ENCODE data around the gene LIPI.

Gene LIPI

GRCh38 chr21:14223365-14223764 is 12.6 kb upstream of the LIPI start:
- no peak for ATAC-seq
- TF ChIP-seq BACH2 (CRISPR knock-in tag; IDR thresholded peaks at IDR 0.05; ENCODE audit: borderline replicate concordance) (no peak), CSRNP3 (CRISPR knock-in tag; IDR thresholded peaks at IDR 0.05) (no peak), ARNTL (CRISPR knock-in tag; IDR thresholded peaks at IDR 0.05; ENCODE audit: borderline replicate concordance, low read depth) (no peak), RARB (CRISPR knock-in tag; IDR thresholded peaks at IDR 0.05) (no peak), PPARA (CRISPR knock-in tag; IDR thresholded peaks at IDR 0.05; ENCODE audit: borderline replicate concordance) (no peak), CREB5 (CRISPR knock-in tag; IDR thresholded peaks at IDR 0.05; ENCODE audit: low read depth) (no peak), TSHZ2 (CRISPR knock-in tag; IDR thresholded peaks at IDR 0.05) (no peak)

- TF ChIP-seq SNAI2 (CRISPR knock-in tag; IDR thresholded peaks at IDR 0.05) (no peak), ESRRG (CRISPR knock-in tag; IDR thresholded peaks at IDR 0.05) (no peak), ZFP30 (CRISPR knock-in tag; IDR thresholded peaks at IDR 0.05) (no peak), BACH2 (CRISPR knock-in tag; IDR thresholded peaks at IDR 0.05; ENCODE audit: borderline replicate concordance) (no peak), TOX (CRISPR knock-in tag; IDR thresholded peaks at IDR 0.05; ENCODE audit: borderline replicate concordance) (no peak), TCF4 (CRISPR knock-in tag; IDR thresholded peaks at IDR 0.05; ENCODE audit: borderline replicate concordance) (no peak), ISL1 (CRISPR knock-in tag; IDR thresholded peaks at IDR 0.05) (no peak), PPARA (CRISPR knock-in tag; IDR thresholded peaks at IDR 0.05; ENCODE audit: borderline replicate concordance) (no peak), ZNF565 (CRISPR knock-in tag; conservative IDR thresholded peaks at IDR 0.05; ENCODE audit: low read depth) (no peak), ZC3H10 (CRISPR knock-in tag; IDR thresholded peaks at IDR 0.05) (no peak), ZNF70 (CRISPR knock-in tag; IDR thresholded peaks at IDR 0.05) (no peak), OSR1 (CRISPR knock-in tag; IDR thresholded peaks at IDR 0.05) (no peak), ZFP3 (CRISPR knock-in tag; IDR thresholded peaks at IDR 0.05) (no peak), ZNF8 (CRISPR knock-in tag; IDR thresholded peaks at IDR 0.05) (no peak), GLIS3 (CRISPR knock-in tag; IDR thresholded peaks at IDR 0.05) (no peak), CSDC2 (CRISPR knock-in tag; IDR thresholded peaks at IDR 0.05) (no peak)
- ATAC-seq: peak; percentile 97
Observed at GRCh38 chr21:14215971-14216641, 5.4 kb upstream of the LIPI start, which contains the start of gene RBM11. TSS of gene RBM11 (plus strand) at chr21:14216157. CDS start at chr21:14216187, 30 bp downstream.

GRCh38 chr21:14213164-14213563 is 2.4 kb upstream of the LIPI start:
- ATAC-seq: no peak
- no peak for TF ChIP-seq ISL1 (CRISPR knock-in tag; IDR thresholded peaks at IDR 0.05)
- TF ChIP-seq SNAI2 (CRISPR knock-in tag; IDR thresholded peaks at IDR 0.05): no peak
- no peak for TF ChIP-seq CREB5 (CRISPR knock-in tag; IDR thresholded peaks at IDR 0.05; ENCODE audit: low read depth)
- TF ChIP-seq CSDC2 (CRISPR knock-in tag; IDR thresholded peaks at IDR 0.05): no peak
- no peak for TF ChIP-seq ARNTL (CRISPR knock-in tag; IDR thresholded peaks at IDR 0.05; ENCODE audit: borderline replicate concordance, low read depth)
- no peak for TF ChIP-seq BACH2 (CRISPR knock-in tag; IDR thresholded peaks at IDR 0.05; ENCODE audit: borderline replicate concordance)
- TF ChIP-seq TSHZ2 (CRISPR knock-in tag; IDR thresholded peaks at IDR 0.05): no peak
- TF ChIP-seq ZNF70 (CRISPR knock-in tag; IDR thresholded peaks at IDR 0.05): no peak
- TF ChIP-seq ZC3H10 (CRISPR knock-in tag; IDR thresholded peaks at IDR 0.05): no peak
- TF ChIP-seq ZNF8 (CRISPR knock-in tag; IDR thresholded peaks at IDR 0.05): no peak
- TF ChIP-seq TOX (CRISPR knock-in tag; IDR thresholded peaks at IDR 0.05; ENCODE audit: borderline replicate concordance): no peak
- no peak for TF ChIP-seq ESRRG (CRISPR knock-in tag; IDR thresholded peaks at IDR 0.05)
- TF ChIP-seq PPARA (CRISPR knock-in tag; IDR thresholded peaks at IDR 0.05; ENCODE audit: borderline replicate concordance): no peak
